Activated naive CD4-positive, alpha-beta T cell treated with anti-CD3 and anti-CD28 coated beads, Interleukin-2, amount 50 U/mL, for 24 hours (primary cell): ENCODE data around the gene LAMA2.
"Not testable (repeated sequence)": the region's sequence is repeated elsewhere in the genome, so short reads cannot be mapped to it uniquely, and the experiment has no call there.

Source experiments
- H3K27ac Mint-ChIP-seq: one replicate; pipeline ENCODE4 v1.8.0; 2021; ENCODE audit warnings: mild to moderate bottlenecking, mixed read lengths
- H3K27me3 Mint-ChIP-seq: one replicate; pipeline ENCODE4 v1.8.0; 2021; ENCODE audit warnings: mixed read lengths
- H3K36me3 Mint-ChIP-seq: one replicate; pipeline ENCODE4 v1.8.0; 2021; ENCODE audit warnings: mixed read lengths
- H3K4me1 Mint-ChIP-seq: one replicate; pipeline ENCODE4 v1.8.0; 2021; ENCODE audit warnings: mixed read lengths
- H3K4me3 Mint-ChIP-seq: one replicate; pipeline ENCODE4 v1.8.0; 2021; ENCODE audit warnings: mild to moderate bottlenecking, mixed read lengths
- H3K9me3 Mint-ChIP-seq: one replicate; pipeline ENCODE4 v1.8.0; 2021; ENCODE audit warnings: mixed read lengths

LAMA2 gene

GRCh38 chr6:129135451-129135850 lies 252.5 kb downstream of the LAMA2 start:
- H3K4me3 Mint-ChIP-seq: no peak overlapping the region
- no peaks in the 10 kb centered on the region for H3K9me3 Mint-ChIP-seq
- no peaks in the 10 kb centered on the region for H3K36me3 Mint-ChIP-seq
- no peak overlapping the region for H3K27ac Mint-ChIP-seq
- H3K27me3 Mint-ChIP-seq: peaks cover 2% of the 10 kb centered on the region
- H3K4me1 Mint-ChIP-seq: no peaks in the 10 kb centered on the region

- Mint-ChIP-seq H3K27me3 (peaks cover 1% of the 10 kb centered on the region), H3K4me3 (no peak overlapping the region), H3K4me1 (no peaks in the 10 kb centered on the region), H3K9me3 (no peaks in the 10 kb centered on the region), H3K36me3 (no peaks in the 10 kb centered on the region), H3K27ac (no peak overlapping the region)
These were observed 253.8 kb downstream of the LAMA2 start for GRCh38 chr6:129136751-129137150.

GRCh38 chr6:129138739-129139405 lies 255.9 kb downstream of the LAMA2 start:
- Mint-ChIP-seq H3K27me3 (peaks cover 2% of the 10 kb centered on the region), H3K36me3 (no peaks in the 10 kb centered on the region), H3K4me3 (no peak overlapping the region), H3K9me3 (no peaks in the 10 kb centered on the region), H3K27ac (no peak overlapping the region), H3K4me1 (no peaks in the 10 kb centered on the region)

- Mint-ChIP-seq H3K36me3 (no peaks in the 10 kb centered on the region), H3K27me3 (peaks cover 5% of the 10 kb centered on the region), H3K4me1 (no peaks in the 10 kb centered on the region), H3K27ac (no peak overlapping the region), H3K9me3 (no peaks in the 10 kb centered on the region), H3K4me3 (no peak overlapping the region)
These were observed 257.6 kb downstream of the LAMA2 start for GRCh38 chr6:129140526-129140925.

- Mint-ChIP-seq H3K27ac (no peak overlapping the region), H3K36me3 (no peaks in the 10 kb centered on the region), H3K4me1 (no peaks in the 10 kb centered on the region), H3K4me3 (no peak overlapping the region), H3K27me3 (peaks cover 5% of the 10 kb centered on the region), H3K9me3 (no peaks in the 10 kb centered on the region)
These were observed 258.6 kb downstream of the LAMA2 start for GRCh38 chr6:129141499-129141898.

- Mint-ChIP-seq H3K9me3 (no peaks in the 10 kb centered on the region), H3K27me3 (peaks cover 7% of the 10 kb centered on the region), H3K4me1 (no peaks in the 10 kb centered on the region), H3K36me3 (no peaks in the 10 kb centered on the region), H3K27ac (peak overlapping the region; percentile 37), H3K4me3 (no peak overlapping the region)
These were observed 264.0 kb downstream of the LAMA2 start for GRCh38 chr6:129146902-129147301.

GRCh38 chr6:129150507-129150906 lies 267.6 kb downstream of the LAMA2 start:
- no peaks in the 10 kb centered on the region for H3K9me3 Mint-ChIP-seq
- H3K27ac Mint-ChIP-seq: no peak overlapping the region
- no peaks in the 10 kb centered on the region for H3K4me1 Mint-ChIP-seq
- no peak overlapping the region for H3K4me3 Mint-ChIP-seq
- no peaks in the 10 kb centered on the region for H3K36me3 Mint-ChIP-seq
- H3K27me3 Mint-ChIP-seq: peaks cover 2% of the 10 kb centered on the region

- no peaks in the 10 kb centered on the region for H3K27me3 Mint-ChIP-seq
- H3K36me3 Mint-ChIP-seq: no peaks in the 10 kb centered on the region
- no peak overlapping the region for H3K27ac Mint-ChIP-seq
- H3K4me1 Mint-ChIP-seq: no peaks in the 10 kb centered on the region
- H3K4me3 Mint-ChIP-seq: no peak overlapping the region
- H3K9me3 Mint-ChIP-seq: no peaks in the 10 kb centered on the region
These were observed 270.3 kb downstream of the LAMA2 start for GRCh38 chr6:129153257-129153656.

GRCh38 chr6:129159242-129159641 lies 276.3 kb downstream of the LAMA2 start:
- H3K4me1 Mint-ChIP-seq, H3K36me3 Mint-ChIP-seq, H3K27me3 Mint-ChIP-seq, H3K9me3 Mint-ChIP-seq, H3K4me3 Mint-ChIP-seq: not testable (repeated sequence)
- peak overlapping the region; percentile 12 for H3K27ac Mint-ChIP-seq

- no peaks in the 10 kb centered on the region for H3K4me1 Mint-ChIP-seq
- no peak overlapping the region for H3K4me3 Mint-ChIP-seq
- H3K36me3 Mint-ChIP-seq: no peaks in the 10 kb centered on the region
- H3K27me3 Mint-ChIP-seq: no peaks in the 10 kb centered on the region
- no peak overlapping the region for H3K27ac Mint-ChIP-seq
- no peaks in the 10 kb centered on the region for H3K9me3 Mint-ChIP-seq
These were observed 279.7 kb downstream of the LAMA2 start for GRCh38 chr6:129162605-129163004.

GRCh38 chr6:129163551-129163950 lies 280.6 kb downstream of the LAMA2 start:
- no peaks in the 10 kb centered on the region for H3K9me3 Mint-ChIP-seq
- no peak overlapping the region for H3K4me3 Mint-ChIP-seq
- no peak overlapping the region for H3K27ac Mint-ChIP-seq
- H3K36me3 Mint-ChIP-seq: no peaks in the 10 kb centered on the region
- no peaks in the 10 kb centered on the region for H3K27me3 Mint-ChIP-seq
- no peaks in the 10 kb centered on the region for H3K4me1 Mint-ChIP-seq

GRCh38 chr6:129164032-129164431 lies 281.1 kb downstream of the LAMA2 start:
- H3K4me1 Mint-ChIP-seq: no peaks in the 10 kb centered on the region
- H3K4me3 Mint-ChIP-seq: no peak overlapping the region
- no peak overlapping the region for H3K27ac Mint-ChIP-seq
- no peaks in the 10 kb centered on the region for H3K36me3 Mint-ChIP-seq
- H3K9me3 Mint-ChIP-seq: no peaks in the 10 kb centered on the region
- H3K27me3 Mint-ChIP-seq: no peaks in the 10 kb centered on the region

- H3K36me3 Mint-ChIP-seq, H3K9me3 Mint-ChIP-seq, H3K4me3 Mint-ChIP-seq, H3K4me1 Mint-ChIP-seq, H3K27ac Mint-ChIP-seq: not testable (repeated sequence)
- peaks cover 12% of the 10 kb centered on the region for H3K27me3 Mint-ChIP-seq
These were observed 289.5 kb downstream of the LAMA2 start for GRCh38 chr6:129172279-129172995.

GRCh38 chr6:129175066-129175465 lies 292.1 kb downstream of the LAMA2 start:
- Mint-ChIP-seq H3K27me3 (peaks cover 18% of the 10 kb centered on the region), H3K9me3 (no peaks in the 10 kb centered on the region), H3K4me3 (no peak overlapping the region), H3K27ac (no peak overlapping the region), H3K4me1 (no peaks in the 10 kb centered on the region), H3K36me3 (no peaks in the 10 kb centered on the region)

- H3K4me1 Mint-ChIP-seq: no peaks in the 10 kb centered on the region
- no peak overlapping the region for H3K4me3 Mint-ChIP-seq
- no peak overlapping the region for H3K27ac Mint-ChIP-seq
- H3K27me3 Mint-ChIP-seq: peaks cover 18% of the 10 kb centered on the region
- H3K36me3 Mint-ChIP-seq: no peaks in the 10 kb centered on the region
- no peaks in the 10 kb centered on the region for H3K9me3 Mint-ChIP-seq
These were observed 294.9 kb downstream of the LAMA2 start for GRCh38 chr6:129177801-129178200.

- H3K4me1 Mint-ChIP-seq: no peaks in the 10 kb centered on the region
- H3K27me3 Mint-ChIP-seq: peaks cover 14% of the 10 kb centered on the region
- no peak overlapping the region for H3K4me3 Mint-ChIP-seq
- no peak overlapping the region for H3K27ac Mint-ChIP-seq
- no peaks in the 10 kb centered on the region for H3K36me3 Mint-ChIP-seq
- no peaks in the 10 kb centered on the region for H3K9me3 Mint-ChIP-seq
These were observed 296.3 kb downstream of the LAMA2 start for GRCh38 chr6:129179283-129179682.

GRCh38 chr6:129181001-129181400 lies 298.1 kb downstream of the LAMA2 start:
- Mint-ChIP-seq H3K27me3 (peaks cover 6% of the 10 kb centered on the region), H3K4me3 (no peak overlapping the region), H3K36me3 (no peaks in the 10 kb centered on the region), H3K27ac (no peak overlapping the region), H3K4me1 (no peaks in the 10 kb centered on the region), H3K9me3 (no peaks in the 10 kb centered on the region)
